GM19193 (cell line): ENCODE measurements around the gene MSI2.

Experiments
- POLR2A ChIP-seq: IDR thresholded peaks from 4 replicates; pipeline ENCODE4 v1.6.1; 2011; ENCODE audit not compliant: insufficient read depth, insufficient read length; ENCODE audit errors: extremely low read depth

MSI2 gene

DNA sequence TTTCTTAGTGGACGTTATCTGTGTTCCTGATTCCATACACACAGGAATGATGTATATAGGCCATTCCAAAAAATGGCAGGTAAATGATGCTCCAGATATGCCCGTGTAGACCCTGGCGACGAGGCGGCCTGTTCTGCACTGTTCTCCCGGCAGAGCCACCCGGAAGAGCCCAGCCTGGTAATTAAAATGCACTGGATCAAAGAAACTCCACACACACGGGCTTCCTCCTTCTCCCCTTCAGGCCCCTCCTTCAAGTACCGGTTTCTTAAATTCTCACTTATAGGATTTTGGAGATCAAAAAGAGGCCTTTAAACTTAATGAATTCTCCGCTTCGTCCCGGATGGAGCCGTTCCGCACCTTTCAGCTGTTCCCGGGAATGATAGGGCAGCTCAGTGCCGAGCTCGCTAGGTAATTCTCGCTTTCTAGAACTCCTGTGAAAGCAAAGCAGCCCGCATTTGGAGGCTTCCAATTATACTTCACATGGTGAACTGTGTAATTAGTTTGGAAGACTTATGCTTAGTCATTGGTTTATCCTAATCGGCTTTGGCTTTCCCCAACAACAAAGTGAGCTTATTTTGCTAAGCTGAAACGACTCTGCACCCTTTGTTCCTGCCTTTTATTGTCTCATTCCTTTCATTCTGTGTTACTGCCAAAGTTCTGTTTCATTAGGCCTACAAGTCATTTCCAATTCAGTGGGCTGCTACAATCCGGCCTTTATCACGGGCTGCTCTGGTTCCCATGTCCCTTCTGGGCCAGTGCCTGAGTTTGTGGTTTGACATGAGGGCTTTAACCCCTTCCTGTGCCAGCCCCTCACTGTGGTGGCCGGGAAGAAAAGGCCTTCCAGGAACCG, 150.0 kb downstream of the MSI2 start:
- TF ChIP-seq POLR2A: no peak

DNA sequence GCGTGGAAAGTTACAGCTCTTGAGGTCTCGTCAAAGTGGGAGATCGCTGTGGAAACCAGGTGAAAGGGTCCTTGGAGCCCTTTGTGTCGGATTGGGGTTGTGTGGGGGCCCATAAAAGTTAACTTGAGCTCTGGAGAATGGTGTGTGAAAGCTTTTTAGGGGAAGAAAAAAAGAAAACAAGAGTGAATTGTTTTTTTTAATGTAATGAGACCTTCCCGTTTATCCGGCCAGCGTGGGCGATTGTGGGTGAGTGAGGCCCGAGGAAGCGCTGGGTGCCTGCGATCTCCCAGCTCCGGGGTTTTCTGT, 150.6 kb downstream of the MSI2 start:
- TF ChIP-seq POLR2A: no peak

GRCh38 chr17:57407287-57408070, 151.2 kb downstream of the MSI2 start:
- no peak for TF ChIP-seq POLR2A

DNA sequence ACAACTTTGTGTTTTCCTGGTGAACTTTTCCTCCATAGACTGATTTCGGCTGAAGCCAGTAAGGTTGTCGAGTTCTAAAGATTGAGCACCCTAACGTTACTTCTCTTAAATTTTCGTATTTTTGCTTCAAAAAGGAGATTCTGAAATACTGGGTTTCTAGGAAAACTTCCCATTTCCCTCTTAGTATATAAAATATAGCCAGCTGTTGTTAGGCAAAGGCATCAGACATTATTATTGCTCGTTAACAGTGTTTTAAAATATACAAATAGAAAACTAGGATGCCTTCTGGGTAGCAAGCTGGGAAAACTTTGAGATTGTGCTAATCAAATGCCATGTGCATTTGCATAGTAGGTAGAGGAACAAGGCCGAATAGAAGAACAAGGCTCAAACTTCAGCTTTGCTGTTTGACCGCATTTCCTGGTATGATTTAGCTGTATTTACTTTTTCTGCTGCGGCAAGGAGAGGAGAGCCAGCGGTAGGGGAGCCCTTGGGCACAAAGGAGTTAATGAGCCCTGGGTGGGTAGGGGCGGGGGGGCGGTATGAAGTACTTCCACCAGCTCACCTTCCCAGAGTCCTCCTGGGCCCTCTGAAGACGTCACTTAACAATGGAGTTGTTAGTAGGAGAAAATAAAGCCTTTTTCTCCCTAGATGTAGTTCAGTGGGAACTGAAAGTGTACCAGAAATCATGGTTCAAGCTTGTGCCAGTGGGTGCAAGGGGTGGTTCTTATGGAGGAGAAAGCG, 151.9 kb downstream of the MSI2 start:
- no peak for TF ChIP-seq POLR2A

DNA sequence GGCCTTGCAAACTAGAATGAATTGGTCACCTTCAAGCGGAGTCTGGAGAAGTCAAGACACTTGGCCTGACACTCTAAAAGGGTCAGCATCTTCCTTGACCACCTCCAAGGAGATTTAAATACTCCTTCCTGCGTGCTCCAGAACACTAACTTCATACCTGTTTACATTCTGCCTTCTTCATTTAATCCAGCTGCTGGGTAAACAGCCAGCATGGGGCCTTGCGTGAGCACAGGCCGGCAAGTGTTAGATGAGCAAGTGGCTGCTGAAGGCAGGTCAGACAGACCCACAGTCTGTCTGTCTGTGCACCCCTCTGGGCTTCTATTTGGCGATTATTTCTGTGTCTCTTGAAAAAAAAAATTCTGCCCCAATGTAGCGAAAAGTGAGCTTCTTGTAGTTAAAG, 153.8 kb downstream of the MSI2 start:
- TF ChIP-seq POLR2A: no peak

GRCh38 chr17:57412520-57413096, 156.3 kb downstream of the MSI2 start:
- TF ChIP-seq POLR2A: no peak

GRCh38 chr17:57413848-57414651, 157.7 kb downstream of the MSI2 start:
- TF ChIP-seq POLR2A: no peak

DNA sequence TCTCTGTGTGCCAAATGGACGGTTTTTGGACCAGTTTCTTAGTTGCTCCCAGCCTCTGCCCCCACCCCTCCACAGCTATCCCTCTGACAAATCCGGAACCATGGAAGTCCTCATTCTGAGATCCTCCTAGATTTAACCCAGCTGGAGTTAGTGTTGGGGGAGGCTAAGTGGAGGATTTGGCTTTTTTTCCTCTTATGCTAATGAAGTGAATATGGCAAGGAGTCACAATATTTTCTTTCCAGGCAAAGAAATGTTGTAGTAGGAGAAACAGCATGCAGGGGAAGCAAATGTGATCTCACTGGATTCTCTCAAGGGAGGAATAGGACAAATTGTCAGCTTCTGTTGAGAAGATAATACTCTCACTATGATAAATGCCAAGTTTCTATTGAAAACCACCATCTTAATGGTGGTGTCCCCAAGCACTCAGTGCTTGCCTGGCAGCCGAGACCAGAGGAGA, 159.5 kb downstream of the MSI2 start:
- TF ChIP-seq POLR2A: no peak

GRCh38 chr17:57416369-57416768, 160.0 kb downstream of the MSI2 start:
- no peak for TF ChIP-seq POLR2A

- TF ChIP-seq POLR2A: no peak
Observed at GRCh38 chr17:57417956-57418355, 161.6 kb downstream of the MSI2 start.

DNA sequence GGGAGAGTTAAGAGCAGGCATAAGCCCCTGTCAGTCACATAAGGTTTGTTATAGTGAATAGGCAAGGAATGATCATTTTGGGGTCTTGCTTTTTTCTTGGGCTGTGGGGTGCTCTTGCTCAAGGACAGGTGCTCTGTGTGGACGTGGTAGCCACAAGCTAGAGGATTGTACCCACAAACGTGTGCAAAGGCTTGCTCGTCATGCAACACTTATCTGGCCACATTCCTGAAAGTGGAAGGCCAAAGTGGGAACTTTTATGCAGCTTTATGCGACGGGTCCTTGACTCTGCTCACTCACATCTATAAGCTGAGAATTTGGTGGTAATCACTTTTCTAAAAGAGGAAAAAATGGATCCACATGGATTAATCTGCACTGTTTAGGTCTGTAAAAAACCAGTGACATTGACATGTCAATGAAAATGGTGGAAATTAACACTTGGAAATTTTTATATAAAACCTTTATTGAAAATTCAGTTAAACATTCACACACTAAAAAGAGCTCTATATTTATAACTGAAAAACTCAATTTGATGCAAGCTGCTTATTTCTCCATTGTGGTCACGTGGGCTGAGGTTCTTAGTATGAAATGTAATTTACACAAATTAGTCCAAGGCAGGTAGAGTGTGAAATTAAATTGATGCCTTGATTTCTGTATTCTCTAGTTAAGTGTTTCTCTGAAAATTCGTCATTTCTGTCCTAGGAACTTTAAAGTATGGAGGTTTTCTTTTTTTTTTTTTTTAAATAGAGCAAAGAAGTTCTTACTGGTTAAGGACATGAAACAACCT, 162.3 kb downstream of the MSI2 start:
- TF ChIP-seq POLR2A: no peak

- no peak for TF ChIP-seq POLR2A
Observed at GRCh38 chr17:57419940-57420550, 163.7 kb downstream of the MSI2 start.

DNA sequence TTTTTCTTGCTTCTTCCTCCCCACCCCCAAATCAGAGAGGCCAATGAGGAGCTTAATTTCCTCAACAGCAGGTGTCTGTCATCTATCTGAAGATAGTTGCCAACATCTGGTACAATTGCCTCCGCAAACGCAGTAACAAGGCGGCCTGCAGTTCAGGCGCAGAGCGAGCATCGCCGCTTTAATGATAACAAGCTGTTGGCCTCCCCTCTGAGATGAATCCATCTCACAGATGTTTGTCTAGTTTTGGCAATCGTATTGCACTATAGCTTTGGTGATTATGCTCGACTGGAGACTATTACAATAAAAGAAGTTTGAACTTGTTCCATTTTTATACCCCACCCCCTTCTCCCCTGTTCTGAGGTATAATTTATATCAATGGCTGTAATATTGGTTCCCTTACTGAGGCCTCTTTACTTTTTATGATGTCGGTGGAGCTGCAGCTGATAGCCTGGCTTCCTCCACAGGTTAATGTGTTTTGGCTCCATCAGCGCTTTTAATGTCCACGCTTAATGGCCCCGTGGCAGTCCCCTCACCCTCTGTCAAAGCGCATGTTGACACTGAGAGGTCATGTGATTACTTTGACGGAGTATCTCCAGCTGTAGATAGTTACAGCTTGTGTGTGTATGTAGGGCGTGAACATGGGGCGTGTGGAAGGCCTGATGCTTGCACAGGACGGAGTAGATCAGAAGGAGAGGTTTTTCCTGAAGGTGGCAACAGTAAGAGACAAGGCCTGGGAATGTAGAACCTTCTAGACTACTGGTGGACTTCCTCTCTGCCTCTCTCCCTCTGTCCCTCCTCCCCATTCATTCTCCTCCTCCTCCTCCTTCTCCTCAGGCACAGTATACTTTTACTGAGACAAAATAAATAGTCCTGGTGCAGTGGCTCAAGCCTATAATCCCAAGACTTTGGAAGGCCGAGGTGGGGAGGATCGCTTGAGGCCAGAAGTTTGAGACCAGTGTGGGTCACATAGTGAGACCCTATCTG, 164.7 kb downstream of the MSI2 start:
- no peak for TF ChIP-seq POLR2A
